HepG2 (cell line): Measurements from ENCODE around the gene ATG2B. TPM values are rescaled to one million over a fixed set of nuclear protein-coding genes. Genes with fewer than 3 reads are reported as not detected.

Experiments used
- ELF3 ChIP-seq: IDR thresholded peaks from 2 replicates; pipeline ENCODE4 v1.6.1; 2016; ENCODE audit warnings: missing genetic modification reagents, missing compliant biosample characterization
- ETV6 ChIP-seq: sonication (generic); formaldehyde crosslinking; conservative IDR thresholded peaks from 2 replicates; pipeline ENCODE4 v1.4.0; 2020; ENCODE audit warnings: missing genetic modification reagents
- FOXA1 ChIP-seq, 2 experiments: fragments of 450-650 bp in 1 of 2; sonication (generic) in 1 of 2; formaldehyde crosslinking in 1 of 2; IDR thresholded peaks; 2 replicates each; pipeline versions ENCODE4 v1.4.0 to v1.6.1; 2016 to 2020; ENCODE audit warnings: missing genetic modification reagents in 1 of 2
- FOXC1 ChIP-seq: sonication (generic); formaldehyde crosslinking; IDR thresholded peaks from 2 replicates; pipeline ENCODE4 v1.8.0; 2022; ENCODE audit warnings: mild to moderate bottlenecking, missing genetic modification reagents, borderline replicate concordance
- MXD4 ChIP-seq: IDR thresholded peaks from 2 replicates; pipeline ENCODE4 v1.6.1; 2016; ENCODE audit warnings: mild to moderate bottlenecking, missing biosample characterization, missing genetic modification reagents
- MYNN ChIP-seq: sonication (generic); formaldehyde crosslinking; IDR thresholded peaks from 2 replicates; pipeline ENCODE4 v1.4.0; 2020; ENCODE audit warnings: mild to moderate bottlenecking, low read depth, missing genetic modification reagents
- NCOA2 ChIP-seq: sonication (generic); formaldehyde crosslinking; IDR thresholded peaks from 2 replicates; pipeline ENCODE4 v1.8.0; 2022; ENCODE audit warnings: inconsistent platforms
- PPARG ChIP-seq: conservative IDR thresholded peaks from 2 replicates; pipeline ENCODE4 v1.6.1; 2016; ENCODE audit warnings: missing biosample characterization, missing genetic modification reagents
- PRPF4 ChIP-seq: fragments of 200-400 bp; formaldehyde crosslinking; IDR thresholded peaks from 2 replicates; pipeline ENCODE4 v1.6.1; 2016; ENCODE audit warnings: low read length, low read depth; ENCODE audit not compliant: poor library complexity, severe bottlenecking
- SALL1 ChIP-seq: sonication (generic); formaldehyde crosslinking; IDR thresholded peaks from 2 replicates; pipeline ENCODE4 v1.8.0; 2022; ENCODE audit warnings: mild to moderate bottlenecking, missing genetic modification reagents
- SP2 ChIP-seq: sonication (generic); formaldehyde crosslinking; IDR thresholded peaks from 2 replicates; pipeline ENCODE4 v1.5.1; 2020; ENCODE audit warnings: mild to moderate bottlenecking, missing genetic modification reagents
- SRF ChIP-seq: IDR thresholded peaks from 2 replicates; pipeline ENCODE4 v1.6.1; 2011; ENCODE audit warnings: mild to moderate bottlenecking, low read depth, low read length, moderate library complexity
- TEAD3 ChIP-seq: optimal IDR thresholded peaks from 2 replicates; pipeline ENCODE3; 2016; ENCODE audit warnings: borderline replicate concordance
- ZFP36L1 ChIP-seq: sonication (generic); formaldehyde crosslinking; IDR thresholded peaks from 2 replicates; pipeline ENCODE4 v1.8.0; 2022; ENCODE audit warnings: mild to moderate bottlenecking, missing genetic modification reagents, moderate library complexity
- ZFY ChIP-seq: sonication (generic); formaldehyde crosslinking; IDR thresholded peaks from 2 replicates; pipeline ENCODE4 v1.4.0; 2020; ENCODE audit warnings: missing genetic modification reagents
- ZNF274 ChIP-seq: sonication (generic); formaldehyde crosslinking; IDR thresholded peaks from 2 replicates; pipeline ENCODE4 v1.5.1; 2020; ENCODE audit warnings: mild to moderate bottlenecking, missing genetic modification reagents
- ZNF383 ChIP-seq: sonication (generic); formaldehyde crosslinking; IDR thresholded peaks from 2 replicates; pipeline ENCODE4 v1.4.0; 2020; ENCODE audit warnings: missing genetic modification reagents, mild to moderate bottlenecking, borderline replicate concordance
- ZNF557 ChIP-seq: sonication (generic); formaldehyde crosslinking; IDR thresholded peaks from 2 replicates; pipeline ENCODE4 v1.4.0; 2020; ENCODE audit warnings: missing genetic modification reagents
- ZNF564 ChIP-seq: sonication (generic); formaldehyde crosslinking; IDR thresholded peaks from 2 replicates; pipeline ENCODE4 v1.8.1; 2023; ENCODE audit warnings: mild to moderate bottlenecking, missing genetic modification reagents
- polyA plus RNA-seq, 8 experiments: library from polyadenylated mRNA; depleted of rRNA in 3 of 8; stranded (reverse) in 7 of 8; unstranded in 1 of 8; fragments of >200 nt; fragmentation: Illumina TruSeq in 4 of 8; extraction: Trizol in 4 of 8; gene quantifications; 2 replicates each; pipeline versions ENCODE4 v1.2.1 to v1.2.3, GENCODE V29; 2011 to 2016; ENCODE audit warnings: low read depth in 4 of 8, missing spikeins in 1 of 8, mixed read lengths in 1 of 8; ENCODE audit not compliant: insufficient read depth in 1 of 8
- total RNA-seq, 5 experiments: library from RNA; depleted of rRNA; stranded (reverse); fragments of >200 nt; fragmentation: Illumina TruSeq; extraction: Trizol; gene quantifications; 2 replicates each; pipeline ENCODE4 v1.2.3, GENCODE V29; 2016; ENCODE audit warnings: low read depth in 1 of 5
- TF ChIP-seq, protein P1 (sequence below): sonication (generic); formaldehyde crosslinking; IDR thresholded peaks from 2 replicates; pipeline ENCODE4 v1.4.0; 2020; ENCODE audit warnings: low read depth, mild to moderate bottlenecking, missing genetic modification reagents
- TF ChIP-seq, protein P2 (sequence below): sonication (generic); formaldehyde crosslinking; IDR thresholded peaks from 2 replicates; pipeline ENCODE4 v1.4.0; 2020; ENCODE audit warnings: missing genetic modification reagents
- TF ChIP-seq, protein P3 (sequence below): sonication (generic); formaldehyde crosslinking; IDR thresholded peaks from 2 replicates; pipeline ENCODE4 v1.4.0; 2020; ENCODE audit warnings: missing genetic modification reagents, borderline replicate concordance

Gene ATG2B
- total and polyA plus RNA-seq, 2 of the 13 experiments (the other 11 are each of a cell fraction or from before 2014, with no cell fraction given), result 7.4 to 7.5 TPM

DNA sequence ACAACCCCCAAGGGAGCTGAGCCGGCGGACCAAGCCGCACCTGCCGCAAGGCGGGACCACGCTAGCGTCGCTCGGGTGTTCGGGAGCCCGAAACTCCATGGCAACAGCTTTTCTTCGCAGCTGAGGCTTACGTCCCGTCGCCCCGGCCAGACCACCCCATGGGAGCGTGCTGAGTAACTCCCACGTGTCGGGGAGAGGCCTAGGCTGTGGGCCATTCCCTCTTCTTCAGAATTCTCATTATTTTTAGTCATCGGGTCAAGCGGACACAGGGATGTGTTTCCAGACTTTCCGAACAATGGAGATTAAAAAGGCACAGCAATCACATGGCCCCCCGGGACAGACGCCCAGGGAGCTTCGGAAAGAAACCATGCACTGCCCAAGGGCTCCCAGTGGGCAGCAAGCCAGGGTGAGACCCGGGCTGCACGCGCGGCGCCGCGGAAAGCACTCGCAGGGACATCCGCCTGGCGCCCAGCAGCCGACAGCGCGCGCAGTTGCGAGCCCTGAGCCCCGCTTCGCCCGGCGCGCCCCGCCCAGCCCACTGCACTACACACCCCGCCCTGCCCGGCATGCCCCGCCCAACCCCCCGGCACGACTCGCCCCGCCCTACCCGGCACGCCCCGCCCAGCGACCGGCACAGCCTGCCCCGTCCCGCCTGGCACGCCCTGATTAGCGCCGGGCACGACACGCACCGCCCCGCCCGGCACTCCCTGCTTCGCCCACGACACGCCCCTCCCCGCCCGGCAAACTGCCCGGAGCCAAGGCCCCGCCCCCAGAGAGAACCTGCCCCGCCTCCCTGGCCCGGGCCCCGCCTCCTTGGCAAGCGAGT lies 28.4 kb upstream of the ATG2B start (continued):
- peak; percentile 38; the same call in 1 of the 2 replicates for TF ChIP-seq MXD4
- TF ChIP-seq ZNF564, result peak; percentile 70; the same call in 1 of the 2 replicates
- 0 out of 2 replicates have a peak, but pooled peaks have one; percentile 8 for TF ChIP-seq PPARG (CRISPR knock-in tag)
- TF ChIP-seq FOXA1 (IDR thresholded peaks at IDR 0.05), result no peak
- no peak for TF ChIP-seq FOXA1 (CRISPR knock-in tag; IDR thresholded peaks at IDR 0.05)
- TF ChIP-seq NCOA2, result no peak
- peak; percentile 12 for TF ChIP-seq TEAD3 (CRISPR knock-in tag)
- TF ChIP-seq FOXC1 (CRISPR knock-in tag), result no peak
- no peak for TF ChIP-seq ZNF383 (CRISPR knock-in tag)
- TF ChIP-seq SRF, result no peak
- TF ChIP-seq ZNF274 (CRISPR knock-in tag), result peak; percentile 75; the same call in 1 of the 2 replicates
- no peak for TF ChIP-seq MYNN (CRISPR knock-in tag)
- peak; percentile 63 for TF ChIP-seq ZFY
- 0 out of 2 replicates have a peak, but pooled peaks have one; percentile 53 for TF ChIP-seq ZFP36L1 (CRISPR knock-in tag)
- 0 out of 2 replicates have a peak, but pooled peaks have one; percentile 42 for TF ChIP-seq ETV6
- TF ChIP-seq, protein P1, sequence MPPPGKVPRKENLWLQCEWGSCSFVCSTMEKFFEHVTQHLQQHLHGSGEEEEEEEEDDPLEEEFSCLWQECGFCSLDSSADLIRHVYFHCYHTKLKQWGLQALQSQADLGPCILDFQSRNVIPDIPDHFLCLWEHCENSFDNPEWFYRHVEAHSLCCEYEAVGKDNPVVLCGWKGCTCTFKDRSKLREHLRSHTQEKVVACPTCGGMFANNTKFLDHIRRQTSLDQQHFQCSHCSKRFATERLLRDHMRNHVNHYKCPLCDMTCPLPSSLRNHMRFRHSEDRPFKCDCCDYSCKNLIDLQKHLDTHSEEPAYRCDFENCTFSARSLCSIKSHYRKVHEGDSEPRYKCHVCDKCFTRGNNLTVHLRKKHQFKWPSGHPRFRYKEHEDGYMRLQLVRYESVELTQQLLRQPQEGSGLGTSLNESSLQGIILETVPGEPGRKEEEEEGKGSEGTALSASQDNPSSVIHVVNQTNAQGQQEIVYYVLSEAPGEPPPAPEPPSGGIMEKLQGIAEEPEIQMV (CRISPR knock-in tag), result 0 out of 2 replicates have a peak, but pooled peaks have one; percentile 49
- TF ChIP-seq, protein P2, sequence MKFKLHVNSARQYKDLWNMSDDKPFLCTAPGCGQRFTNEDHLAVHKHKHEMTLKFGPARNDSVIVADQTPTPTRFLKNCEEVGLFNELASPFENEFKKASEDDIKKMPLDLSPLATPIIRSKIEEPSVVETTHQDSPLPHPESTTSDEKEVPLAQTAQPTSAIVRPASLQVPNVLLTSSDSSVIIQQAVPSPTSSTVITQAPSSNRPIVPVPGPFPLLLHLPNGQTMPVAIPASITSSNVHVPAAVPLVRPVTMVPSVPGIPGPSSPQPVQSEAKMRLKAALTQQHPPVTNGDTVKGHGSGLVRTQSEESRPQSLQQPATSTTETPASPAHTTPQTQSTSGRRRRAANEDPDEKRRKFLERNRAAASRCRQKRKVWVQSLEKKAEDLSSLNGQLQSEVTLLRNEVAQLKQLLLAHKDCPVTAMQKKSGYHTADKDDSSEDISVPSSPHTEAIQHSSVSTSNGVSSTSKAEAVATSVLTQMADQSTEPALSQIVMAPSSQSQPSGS (CRISPR knock-in tag), result 0 out of 2 replicates have a peak, but pooled peaks have one; percentile 32
- TF ChIP-seq ELF3 (CRISPR knock-in tag), result no peak; the same call in 1 of the 2 replicates
- TF ChIP-seq ZNF557 (CRISPR knock-in tag), result no peak
- no peak for TF ChIP-seq SP2 (CRISPR knock-in tag)
- TF ChIP-seq, protein P3, sequence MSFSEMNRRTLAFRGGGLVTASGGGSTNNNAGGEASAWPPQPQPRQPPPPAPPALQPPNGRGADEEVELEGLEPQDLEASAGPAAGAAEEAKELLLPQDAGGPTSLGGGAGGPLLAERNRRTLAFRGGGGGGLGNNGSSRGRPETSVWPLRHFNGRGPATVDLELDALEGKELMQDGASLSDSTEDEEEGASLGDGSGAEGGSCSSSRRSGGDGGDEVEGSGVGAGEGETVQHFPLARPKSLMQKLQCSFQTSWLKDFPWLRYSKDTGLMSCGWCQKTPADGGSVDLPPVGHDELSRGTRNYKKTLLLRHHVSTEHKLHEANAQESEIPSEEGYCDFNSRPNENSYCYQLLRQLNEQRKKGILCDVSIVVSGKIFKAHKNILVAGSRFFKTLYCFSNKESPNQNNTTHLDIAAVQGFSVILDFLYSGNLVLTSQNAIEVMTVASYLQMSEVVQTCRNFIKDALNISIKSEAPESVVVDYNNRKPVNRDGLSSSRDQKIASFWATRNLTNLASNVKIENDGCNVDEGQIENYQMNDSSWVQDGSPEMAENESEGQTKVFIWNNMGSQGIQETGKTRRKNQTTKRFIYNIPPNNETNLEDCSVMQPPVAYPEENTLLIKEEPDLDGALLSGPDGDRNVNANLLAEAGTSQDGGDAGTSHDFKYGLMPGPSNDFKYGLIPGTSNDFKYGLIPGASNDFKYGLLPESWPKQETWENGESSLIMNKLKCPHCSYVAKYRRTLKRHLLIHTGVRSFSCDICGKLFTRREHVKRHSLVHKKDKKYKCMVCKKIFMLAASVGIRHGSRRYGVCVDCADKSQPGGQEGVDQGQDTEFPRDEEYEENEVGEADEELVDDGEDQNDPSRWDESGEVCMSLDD (CRISPR knock-in tag), result no peak
- TF ChIP-seq PRPF4, result no peak
- peak; percentile 30; the same call in 1 of the 2 replicates for TF ChIP-seq SALL1 (CRISPR knock-in tag)
